Kidney (tissue), 22 donors: ENCODE results near the gene PPEF1. TPM values are rescaled to one million over a fixed set of nuclear protein-coding genes. Genes with fewer than 3 reads are reported as not detected.

Source experiments
- DNase-seq, 5 donors: peaks; one replicate each; pipeline ENCODE4 v3.0.0-alpha.2; 2013 to 2020
- FAIRE-seq: peaks from 2 replicates; lab custom pipeline; 2012; peaks lifted over from hg19 to GRCh38; lab: Jason Lieb, UNC
- H3K27ac ChIP-seq, 2 donors: one replicate each; pipeline ENCODE4 v1.7.0; 2013; ENCODE audit warnings: low read depth in 2 of 2, low read length in 2 of 2, inconsistent platforms in 1 of 2
- H3K27me3 ChIP-seq: one replicate; pipeline ENCODE4 v1.7.1; 2013; ENCODE audit warnings: low read length, inconsistent platforms; ENCODE audit not compliant: control insufficient read depth, insufficient read depth
- H3K36me3 ChIP-seq, 3 donors: one replicate each; pipeline versions ENCODE4 v1.7.0 to v1.7.1; 2013; ENCODE audit warnings: low read length in 3 of 3, control low read depth in 1 of 3, inconsistent platforms in 1 of 3; ENCODE audit not compliant: insufficient read depth in 3 of 3, control insufficient read depth in 2 of 3
- H3K4me1 ChIP-seq, 3 donors: one replicate each; pipeline versions ENCODE4 v1.7.0 to v1.7.1; 2013; ENCODE audit warnings: low read length in 3 of 3, inconsistent platforms in 1 of 3, low read depth in 1 of 3; ENCODE audit not compliant: control insufficient read depth in 2 of 3, insufficient read depth in 2 of 3
- H3K4me3 ChIP-seq, 3 donors: one replicate each; pipeline versions ENCODE4 v1.7.0 to v1.8.1; 2013; ENCODE audit warnings: low read length in 3 of 3, control low read depth in 1 of 3, inconsistent platforms in 1 of 3
- H3K9ac ChIP-seq, 3 donors: one replicate each; pipeline versions ENCODE4 v1.7.0 to v1.7.1; 2013; ENCODE audit warnings: low read length in 3 of 3, control low read depth in 1 of 3, inconsistent platforms in 1 of 3
- H3K9me3 ChIP-seq, 3 donors: one replicate each; pipeline versions ENCODE4 v1.7.0 to v1.7.1; 2013; ENCODE audit warnings: low read length in 3 of 3, control low read depth in 1 of 3, inconsistent platforms in 1 of 3; ENCODE audit not compliant: control insufficient read depth in 2 of 3, insufficient read depth in 1 of 3
- CTCF ChIP-seq: IDR thresholded peaks from 3 replicates; pipeline ENCODE4 v1.5.1; 2012; ENCODE audit warnings: mild to moderate bottlenecking, moderate library complexity, borderline replicate concordance; ENCODE audit not compliant: insufficient read depth; ENCODE audit errors: extremely low read depth
- intact Hi-C: fragments of 100-400 bp; cut with DNase I; formaldehyde crosslinking; loops from one replicate; pipeline ENCODE4 v1.11.1; 2022
- long read RNA-seq, 10 donors: library from polyadenylated mRNA in 1 of 10; unstranded in 1 of 10; transcript quantifications; one replicate each; pipeline ENCODE4 v2.0.0 and lab custom pipeline, GENCODE V29; 2021 to 2026
- polyA plus RNA-seq: library from polyadenylated mRNA; stranded (reverse); fragments of 350-450 nt; fragmentation: Illumina TruSeq; extraction: RNeasy Lipid Tissue Mini Kit (QIAGEN cat#74804); gene quantifications from one replicate; pipeline ENCODE4 v1.2.3, GENCODE V29; 2014; ENCODE audit warnings: low read depth, low replicate concordance; ENCODE audit not compliant: insufficient read depth
- total RNA-seq: library from RNA; stranded (reverse); fragmentation: NEBNext Ultra II Directional; extraction: Animal tissue kit (Norgen Biotek cat#: 25700); gene quantifications from one replicate; pipeline ENCODE4 v1.2.1, GENCODE V29; 2021
- donor health status: control.
- donor health status: control.
- donor health status: control.
- donor health status: control.
- donor health status: control.
- donor health status: DM: yes; HTN: yes; CAD: no.
- donor health status: Normal renal cell carcinoma (clear cell type).

PPEF1 gene
- total RNA-seq = 0.63 TPM
- polyA plus RNA-seq = 0.92 TPM
- long read RNA-seq, donor 1 = 0 reads
- long read RNA-seq, donor 2 = 0 reads
- long read RNA-seq, donor 3 = 0 reads
- long read RNA-seq, donor 4 = 0 reads
- long read RNA-seq, donor 5 = 0 reads
- long read RNA-seq, donor 6 = 0 reads
- long read RNA-seq, donor 7 = 0 reads
- long read RNA-seq, donor 8 = 0 reads
- long read RNA-seq, donor 9 = 0 reads
- long read RNA-seq, donor 10 = 0 reads

- Histone ChIP-seq H3K27me3 (no peaks in the 10 kb centered on the region), H3K4me1 (no peaks in the 10 kb centered on the region), H3K9me3 (no peaks in the 10 kb centered on the region), H3K36me3 (no peaks in the 10 kb centered on the region), H3K9ac (no peak within 1 kb of the TSS), H3K4me3 (no peak within 1 kb of the TSS), H3K27ac (no peak within 1 kb of the TSS)
- DNase-seq (peak in 1 of 5 donors; percentile 3), FAIRE-seq (no peak)
- no peak for TF ChIP-seq CTCF
- intact Hi-C loops = no loop called here
These were observed at the start of gene PPEF1 for GRCh38 chrX:18707426-18708049. PPEF1 (plus strand) TSS chrX:18707645; CDS start chrX:18707781, 136 bp downstream.

- H3K27me3 ChIP-seq = no peaks in the 10 kb centered on the region
- FAIRE-seq = no peak
These were observed 46.2 kb upstream of the PPEF1 start for GRCh38 chrX:18661273-18661672.

GRCh38 chrX:18664947-18665346 lies 42.5 kb upstream of the PPEF1 start:
- FAIRE-seq (no peak), DNase-seq (no peak)
- H3K4me1 ChIP-seq = no peaks in the 10 kb centered on the region
- no peak overlapping the region for H3K27ac ChIP-seq
- no peak overlapping the region for H3K9ac ChIP-seq
- H3K9me3 ChIP-seq = no peaks in the 10 kb centered on the region
- H3K27me3 ChIP-seq = no peaks in the 10 kb centered on the region
- intact Hi-C loops = no loop called here
- no peak for TF ChIP-seq CTCF
- no peaks in the 10 kb centered on the region for H3K36me3 ChIP-seq
- no peak overlapping the region for H3K4me3 ChIP-seq

More at GRCh38 chrX:18661273-18661672, 46.2 kb upstream of the PPEF1 start:
- Histone ChIP-seq H3K4me1 (no peaks in the 10 kb centered on the region), H3K9me3 (no peaks in the 10 kb centered on the region), H3K9ac (no peak overlapping the region), H3K27ac (no peak overlapping the region), H3K36me3 (no peaks in the 10 kb centered on the region), H3K4me3 (no peak overlapping the region)
- no peak for DNase-seq
- intact Hi-C loops = no loop called here
- no peak for TF ChIP-seq CTCF
